Fibroblast of lung (primary cell): ENCODE results near the gene KRT8.

Experiments
- CTCF ChIP-seq, 2 donors: IDR thresholded peaks in 1 of 2; conservative IDR thresholded peaks in 1 of 2; 1 replicate in 1 of 2; 2 replicates in 1 of 2; pipeline ENCODE4 v1.5.1; 2011 to 2012; ENCODE audit warnings: low read length in 2 of 2, control low read depth in 1 of 2, inconsistent platforms in 1 of 2, low read depth in 1 of 2, mild to moderate bottlenecking in 1 of 2
- EZH2 ChIP-seq: IDR thresholded peaks from 2 replicates; pipeline ENCODE4 v1.5.1; 2012; ENCODE audit warnings: low read length, control low read depth, mild to moderate bottlenecking; ENCODE audit errors: missing control alignments

- TF ChIP-seq CTCF (conservative IDR thresholded peaks at IDR 0.05 in 1 of 2, IDR thresholded peaks at IDR 0.05 in 1 of 2; ENCODE audit: low read depth in 1 of 2, low read length in 2 of 2) (no peak), EZH2 (no peak)
Measured at GRCh38 chr12:52949413-52950331, 44.8 kb upstream of the KRT8 start.
